Measurements from ENCODE around the gene VEZF1.

DNA sequence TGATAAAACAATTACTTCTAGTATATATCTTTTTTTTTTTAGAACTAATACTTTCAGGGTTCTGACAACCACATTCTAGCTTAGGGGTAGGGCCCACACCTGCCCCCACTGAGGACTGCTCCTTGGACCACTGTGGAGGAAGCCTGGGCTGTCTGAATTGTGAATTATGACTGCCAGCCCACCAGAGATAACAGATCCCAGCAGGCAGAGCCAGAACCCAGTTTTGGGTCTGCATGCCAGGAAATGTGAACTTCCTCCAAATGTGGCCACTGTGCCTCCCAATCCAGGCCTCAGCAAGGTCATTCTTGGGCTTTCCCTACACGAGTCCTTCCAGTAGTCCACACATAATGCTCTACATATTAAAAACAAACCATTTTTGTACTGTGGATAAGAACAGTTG, 15.9 kb downstream of the VEZF1 start:
- TF ChIP-seq GATA3 (IDR thresholded peaks at IDR 0.05; ENCODE audit: low read depth, low read length) (no peak), GATA2 (IDR thresholded peaks at IDR 0.05; ENCODE audit: low read depth, low read length) (peak; percentile 75; the same call in 1 of the 2 replicates)
